IMR-90 (cell line): ENCODE results near the gene TAPBP. TPM values are rescaled to one million over a fixed set of nuclear protein-coding genes. Genes with fewer than 3 reads are reported as not detected.

Experiments
- ATAC-seq: fragments of 200-7000 bp; cut with Tn5 transposase; 2 replicates; pipeline ENCODE4 v1.9.1; 2020; ENCODE audit warnings: low read depth, mild to moderate bottlenecking, moderate library complexity
- BruUV-seq: library from RNA; stranded (reverse); fragments of 400-500 nt; replicated peaks from 2 replicates; lab custom pipeline; 2021; lab: Mats Ljungman, UMichigan
- CTCF ChIA-PET: fragments of 300-600 bp; formaldehyde crosslinking; extraction: SDS; loops from one replicate; lab custom pipeline; 2021; ENCODE audit warnings: antibody characterized with exemption; lab: Yijun Ruan, JAX
- POLR2A ChIA-PET: fragments of 300-600 bp; sonication (Branson Sonifier 250); formaldehyde crosslinking; loops from one replicate; lab custom pipeline; 2022; ENCODE audit warnings: antibody characterized with exemption; ENCODE audit not compliant: unreplicated experiment; lab: Charles Lee
- DNase-seq: peaks from one replicate; pipeline ENCODE4 v3.0.0; 2013
- H2AFZ ChIP-seq: replicated peaks from 2 replicates; pipeline ENCODE3; 2013; ENCODE audit warnings: low read length, mild to moderate bottlenecking; ENCODE audit not compliant: poor library complexity
- H2AK5ac ChIP-seq: 2 replicates; pipeline ENCODE4 v1.6.1; 2013; ENCODE audit warnings: low read depth, low read length, inconsistent platforms
- H2AK9ac ChIP-seq: replicated peaks from 2 replicates; pipeline ENCODE3; 2013; ENCODE audit warnings: mild to moderate bottlenecking, low read depth, low read length, moderate library complexity; ENCODE audit not compliant: poor library complexity
- H2BK120ac ChIP-seq: 2 replicates; pipeline ENCODE4 v1.6.1; 2013; ENCODE audit warnings: low read depth, low read length, inconsistent platforms
- H2BK15ac ChIP-seq: 3 replicates; pipeline ENCODE4 v1.6.1; 2013; ENCODE audit warnings: low read depth, low read length, inconsistent platforms
- H2BK20ac ChIP-seq: 2 replicates; pipeline ENCODE4 v1.6.1; 2013; ENCODE audit warnings: low read depth, mild to moderate bottlenecking, inconsistent platforms, low read length, moderate library complexity
- H2BK5ac ChIP-seq: 2 replicates; pipeline ENCODE4 v1.6.1; 2013; ENCODE audit warnings: mild to moderate bottlenecking, low read depth, low read length, inconsistent platforms; ENCODE audit not compliant: poor library complexity, severe bottlenecking
- H3K14ac ChIP-seq: replicated peaks from 2 replicates; pipeline ENCODE4 v1.6.1; 2013; ENCODE audit warnings: low read depth, low read length, inconsistent platforms
- H3K18ac ChIP-seq: 2 replicates; pipeline ENCODE4 v1.6.1; 2013; ENCODE audit warnings: low read depth, low read length, control low read depth
- H3K23ac ChIP-seq: 2 replicates; pipeline ENCODE4 v1.6.1; 2013; ENCODE audit warnings: low read depth, low read length, inconsistent platforms
- H3K27ac ChIP-seq: 2 replicates; pipeline ENCODE4 v1.5.1; 2013; ENCODE audit warnings: mild to moderate bottlenecking, control low read depth, low read length; ENCODE audit not compliant: insufficient read depth
- H3K27me3 ChIP-seq: 2 replicates; pipeline ENCODE4 v1.6.1; 2013; ENCODE audit warnings: low read length; ENCODE audit not compliant: control insufficient read depth, insufficient read depth
- H3K36me3 ChIP-seq: 2 replicates; pipeline ENCODE4 v1.6.1; 2013; ENCODE audit warnings: low read length, mixed read lengths; ENCODE audit not compliant: control insufficient read depth, insufficient read depth
- H3K4ac ChIP-seq: 2 replicates; pipeline ENCODE4 v1.6.1; 2013; ENCODE audit warnings: low read depth, low read length, inconsistent platforms
- H3K4me1 ChIP-seq: 2 replicates; pipeline ENCODE4 v1.6.1; 2013; ENCODE audit warnings: low read length, mixed read lengths; ENCODE audit not compliant: control insufficient read depth, insufficient read depth
- H3K4me2 ChIP-seq: 2 replicates; pipeline ENCODE4 v1.6.1; 2013; ENCODE audit warnings: low read depth, mild to moderate bottlenecking, control low read depth, low read length, moderate library complexity
- H3K4me3 ChIP-seq: 2 replicates; pipeline ENCODE4 v1.5.1; 2013; ENCODE audit warnings: low read depth, mild to moderate bottlenecking, control low read depth, low read length, moderate library complexity; ENCODE audit not compliant: insufficient read depth
- H3K56ac ChIP-seq: 2 replicates; pipeline ENCODE4 v1.6.1; 2013; ENCODE audit warnings: low read length, inconsistent platforms; ENCODE audit not compliant: insufficient read depth; ENCODE audit errors: extremely low read depth
- H3K79me1 ChIP-seq, 2 experiments: 2 replicates each; pipeline ENCODE4 v1.6.1; 2013; ENCODE audit warnings: low read length in 2 of 2, inconsistent platforms in 1 of 2, low read depth in 1 of 2
- H3K9ac ChIP-seq: 2 replicates; pipeline ENCODE4 v1.6.1; 2013; ENCODE audit warnings: low read depth, low read length, control low read depth
- H3K9me1 ChIP-seq: 2 replicates; pipeline ENCODE4 v1.6.1; 2013; ENCODE audit warnings: low read length, inconsistent platforms; ENCODE audit not compliant: insufficient read depth
- H3K9me3 ChIP-seq: 2 replicates; pipeline ENCODE4 v1.6.1; 2013; ENCODE audit warnings: low read length; ENCODE audit not compliant: control insufficient read depth, insufficient read depth
- H4K20me1 ChIP-seq: 2 replicates; pipeline ENCODE4 v1.6.1; 2013; ENCODE audit warnings: low read length, inconsistent platforms; ENCODE audit not compliant: insufficient read depth
- H4K5ac ChIP-seq: 2 replicates; pipeline ENCODE4 v1.6.1; 2013; ENCODE audit warnings: mild to moderate bottlenecking, low read depth, low read length, control low read depth
- H4K8ac ChIP-seq, 2 experiments: 2 replicates each; pipeline ENCODE4 v1.6.1; 2013; ENCODE audit warnings: low read depth in 2 of 2, low read length in 2 of 2, control low read depth in 1 of 2, inconsistent platforms in 1 of 2
- H4K91ac ChIP-seq: 2 replicates; pipeline ENCODE4 v1.6.1; 2013; ENCODE audit warnings: low read depth, low read length, inconsistent platforms; ENCODE audit not compliant: insufficient read depth
- ELK1 ChIP-seq: fragments of 150-350 bp; IDR thresholded peaks from 2 replicates; pipeline ENCODE4 v1.6.1; 2016; ENCODE audit warnings: low read depth, mild to moderate bottlenecking, low read length, moderate library complexity, borderline replicate concordance
- MXI1 ChIP-seq: IDR thresholded peaks from 2 replicates; pipeline ENCODE4 v1.6.1; 2012; ENCODE audit warnings: low read depth, mild to moderate bottlenecking, low read length, moderate library complexity, borderline replicate concordance
- WGBS, 2 experiments: methylation state at CpG; one replicate each; pipeline versions ENCODE4 v1.1.5 to v1.1.7; 2013; ENCODE audit warnings: missing lambda C conversion rate in 2 of 2; ENCODE audit not compliant: insufficient read length in 1 of 2; ENCODE audit errors: extremely low coverage in 2 of 2; 5-methylcytosine and 5-hydroxymethylcytosine counted together
- dilution Hi-C: fragments of 300-500 bp; cut with HindIII; formaldehyde crosslinking; loops from one replicate; pipeline ENCODE4 v1.14.3; 2018; ENCODE audit warnings: low sequenced_read_pairs; ENCODE audit not compliant: unreplicated experiment
- in situ Hi-C: fragments of 300-500 bp; cut with MboI; formaldehyde crosslinking; loops from 3 replicates; pipeline ENCODE4 v1.14.3; 2019; ENCODE audit warnings: low sequenced_read_pairs, inconsistent platforms, mixed read lengths
- intact Hi-C: fragments of 100-400 bp; cut with micrococcal nuclease; formaldehyde crosslinking; loops from 2 replicates; pipeline ENCODE4 v1.10.0; 2022
- polyA plus RNA-seq, 3 experiments: library from polyadenylated mRNA; depleted of rRNA; stranded (reverse); fragments of >200 nt; gene quantifications; 2 replicates each; pipeline ENCODE4 v1.2.3, GENCODE V29; 2012; ENCODE audit warnings: low replicate concordance in 1 of 3
- total RNA-seq: library from RNA; depleted of rRNA; stranded (reverse); fragments of >200 nt; gene quantifications from 2 replicates; pipeline ENCODE4 v1.2.3, GENCODE V29; 2012
- TF ChIP-seq, protein P1 (sequence below): conservative IDR thresholded peaks from 2 replicates; pipeline ENCODE4 v1.5.1; 2012; ENCODE audit warnings: mild to moderate bottlenecking, low read depth, low read length, improper control_type of control experiment

TAPBP gene
- total and polyA plus RNA-seq, 2 of the 4 experiments (the other 2 are of a cell fraction) = 13.1 to 63.3 TPM

GRCh38 chr6:33271117-33271467 lies 42.8 kb downstream of the TAPBP start:
- no peaks in the 10 kb centered on the region for H3K9me3 ChIP-seq
- H2BK120ac ChIP-seq = peak overlapping the region; percentile 64
- peak overlapping the region; percentile 69 for H3K4me2 ChIP-seq
- peak overlapping the region; percentile 37 for H3K18ac ChIP-seq
- H3K27me3 ChIP-seq = no peaks in the 10 kb centered on the region
- in situ Hi-C loops (no loop called here), intact Hi-C loops (no loop called here), dilution Hi-C loops (no loop called here)
- BruUV-seq = TSS peak; percentile 83
- peak overlapping the region; percentile 98 for H2AFZ ChIP-seq
- ATAC-seq (peak; percentile 8), DNase-seq (no peak)
- H3K9ac ChIP-seq = peak overlapping the region; percentile 85
- peaks cover 9% of the 10 kb centered on the region for H3K9me1 ChIP-seq
- H3K14ac ChIP-seq = peak overlapping the region; percentile 95
- POLR2A ChIA-PET = no interaction called here
- CTCF ChIA-PET = no interaction called here
- peak overlapping the region; percentile 93 for H4K91ac ChIP-seq
- H3K27ac ChIP-seq = peak overlapping the region; percentile 89
- peak overlapping the region; percentile 100 for H3K56ac ChIP-seq
- peak overlapping the region; percentile 93 for H2AK9ac ChIP-seq
- H3K4ac ChIP-seq = peak overlapping the region; percentile 95
- no CpG with 5 or more reads among the region's 7 CpGs for WGBS, 2 experiments
- peaks cover 59% of the 10 kb centered on the region for H3K36me3 ChIP-seq
- H4K20me1 ChIP-seq = peaks cover 42% of the 10 kb centered on the region
- H2AK5ac ChIP-seq = peak overlapping the region; percentile 98
- no peak for TF ChIP-seq ELK1
- TF ChIP-seq, protein P1, sequence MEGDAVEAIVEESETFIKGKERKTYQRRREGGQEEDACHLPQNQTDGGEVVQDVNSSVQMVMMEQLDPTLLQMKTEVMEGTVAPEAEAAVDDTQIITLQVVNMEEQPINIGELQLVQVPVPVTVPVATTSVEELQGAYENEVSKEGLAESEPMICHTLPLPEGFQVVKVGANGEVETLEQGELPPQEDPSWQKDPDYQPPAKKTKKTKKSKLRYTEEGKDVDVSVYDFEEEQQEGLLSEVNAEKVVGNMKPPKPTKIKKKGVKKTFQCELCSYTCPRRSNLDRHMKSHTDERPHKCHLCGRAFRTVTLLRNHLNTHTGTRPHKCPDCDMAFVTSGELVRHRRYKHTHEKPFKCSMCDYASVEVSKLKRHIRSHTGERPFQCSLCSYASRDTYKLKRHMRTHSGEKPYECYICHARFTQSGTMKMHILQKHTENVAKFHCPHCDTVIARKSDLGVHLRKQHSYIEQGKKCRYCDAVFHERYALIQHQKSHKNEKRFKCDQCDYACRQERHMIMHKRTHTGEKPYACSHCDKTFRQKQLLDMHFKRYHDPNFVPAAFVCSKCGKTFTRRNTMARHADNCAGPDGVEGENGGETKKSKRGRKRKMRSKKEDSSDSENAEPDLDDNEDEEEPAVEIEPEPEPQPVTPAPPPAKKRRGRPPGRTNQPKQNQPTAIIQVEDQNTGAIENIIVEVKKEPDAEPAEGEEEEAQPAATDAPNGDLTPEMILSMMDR = no peak
- no peak for TF ChIP-seq MXI1
- H4K8ac ChIP-seq = peak overlapping the region; percentile 99
- H4K5ac ChIP-seq = peak overlapping the region; percentile 94
- no peak overlapping the region for H2BK20ac ChIP-seq
- H2BK5ac ChIP-seq = peak overlapping the region; percentile 92
- peak overlapping the region; percentile 40; the same call in 1 of the 3 replicates for H2BK15ac ChIP-seq
- peaks cover 23 to 58% of the 10 kb centered on the region in 2 experiments for H3K79me1 ChIP-seq
- H3K23ac ChIP-seq = peak overlapping the region; percentile 83; the same call in 1 of the 2 replicates
- H3K4me1 ChIP-seq = peaks cover 9% of the 10 kb centered on the region
- H3K4me3 ChIP-seq = peak overlapping the region; percentile 71
